Measurements from ENCODE around the gene FGFR2.

The FGFR2 gene

GRCh38 chr10:121519411-121519810, 78.8 kb downstream of the FGFR2 start:
- Mint-ChIP-seq H3K4me3 (no peak overlapping the region), H3K27ac (no peak overlapping the region), H3K36me3 (no peaks in the 10 kb centered on the region), H3K27me3 (no peaks in the 10 kb centered on the region), H3K4me1 (ENCODE audit: low read depth) (no peaks in the 10 kb centered on the region), H3K9me3 (ENCODE audit: low read depth) (peaks cover 3% of the 10 kb centered on the region)

GRCh38 chr10:121518333-121518732, 79.9 kb downstream of the FGFR2 start:
- Mint-ChIP-seq H3K4me3 (no peak overlapping the region), H3K4me1 (ENCODE audit: low read depth) (no peaks in the 10 kb centered on the region), H3K9me3 (ENCODE audit: low read depth) (peaks cover 3% of the 10 kb centered on the region), H3K27ac (no peak overlapping the region), H3K36me3 (no peaks in the 10 kb centered on the region), H3K27me3 (no peaks in the 10 kb centered on the region)

GRCh38 chr10:121516093-121516865, 82.0 kb downstream of the FGFR2 start:
- Mint-ChIP-seq H3K4me1 (ENCODE audit: low read depth) (no peaks in the 10 kb centered on the region), H3K27ac (no peak overlapping the region)

GRCh38 chr10:121514141-121514865, 83.9 kb downstream of the FGFR2 start:
- Mint-ChIP-seq H3K9me3 (ENCODE audit: low read depth) (no peaks in the 10 kb centered on the region), H3K27ac (no peak overlapping the region), H3K4me3 (no peak overlapping the region), H3K27me3 (no peaks in the 10 kb centered on the region), H3K4me1 (ENCODE audit: low read depth) (no peaks in the 10 kb centered on the region), H3K36me3 (no peaks in the 10 kb centered on the region)

More at GRCh38 chr10:121516093-121516865, 82.0 kb downstream of the FGFR2 start:
- no peak overlapping the region for H3K4me3 Mint-ChIP-seq
- H3K9me3 Mint-ChIP-seq (ENCODE audit: low read depth): no peaks in the 10 kb centered on the region
- H3K27me3 Mint-ChIP-seq: no peaks in the 10 kb centered on the region
- no peaks in the 10 kb centered on the region for H3K36me3 Mint-ChIP-seq

- Mint-ChIP-seq H3K9me3 (ENCODE audit: low read depth) (no peaks in the 10 kb centered on the region), H3K4me3 (no peak overlapping the region), H3K27ac (no peak overlapping the region), H3K27me3 (no peaks in the 10 kb centered on the region), H3K4me1 (ENCODE audit: low read depth) (no peaks in the 10 kb centered on the region), H3K36me3 (no peaks in the 10 kb centered on the region)
These were observed 86.3 kb downstream of the FGFR2 start for GRCh38 chr10:121511943-121512342.

- H3K36me3 Mint-ChIP-seq: no peaks in the 10 kb centered on the region
- no peak overlapping the region for H3K27ac Mint-ChIP-seq
- H3K4me1 Mint-ChIP-seq (ENCODE audit: low read depth): no peaks in the 10 kb centered on the region
- no peaks in the 10 kb centered on the region for H3K9me3 Mint-ChIP-seq (ENCODE audit: low read depth)
- H3K4me3 Mint-ChIP-seq: no peak overlapping the region
- no peaks in the 10 kb centered on the region for H3K27me3 Mint-ChIP-seq
These were observed 86.8 kb downstream of the FGFR2 start for GRCh38 chr10:121511460-121511859.

- Mint-ChIP-seq H3K9me3 (ENCODE audit: low read depth) (no peaks in the 10 kb centered on the region), H3K4me3 (no peak overlapping the region), H3K27me3 (no peaks in the 10 kb centered on the region), H3K4me1 (ENCODE audit: low read depth) (no peaks in the 10 kb centered on the region), H3K27ac (no peak overlapping the region), H3K36me3 (no peaks in the 10 kb centered on the region)
These were observed 88.0 kb downstream of the FGFR2 start for GRCh38 chr10:121510201-121510771.

- H3K4me1 Mint-ChIP-seq (ENCODE audit: low read depth): no peaks in the 10 kb centered on the region
- no peaks in the 10 kb centered on the region for H3K9me3 Mint-ChIP-seq (ENCODE audit: low read depth)
- H3K27me3 Mint-ChIP-seq: no peaks in the 10 kb centered on the region
- no peak overlapping the region for H3K4me3 Mint-ChIP-seq
- no peaks in the 10 kb centered on the region for H3K36me3 Mint-ChIP-seq
- H3K27ac Mint-ChIP-seq: no peak overlapping the region
These were observed 88.4 kb downstream of the FGFR2 start for GRCh38 chr10:121509796-121510195.

GRCh38 chr10:121509112-121509511, 89.1 kb downstream of the FGFR2 start:
- H3K27ac Mint-ChIP-seq: no peak overlapping the region
- H3K4me3 Mint-ChIP-seq: no peak overlapping the region
- no peaks in the 10 kb centered on the region for H3K27me3 Mint-ChIP-seq
- H3K4me1 Mint-ChIP-seq (ENCODE audit: low read depth): no peaks in the 10 kb centered on the region
- H3K9me3 Mint-ChIP-seq (ENCODE audit: low read depth): no peaks in the 10 kb centered on the region
- H3K36me3 Mint-ChIP-seq: no peaks in the 10 kb centered on the region

GRCh38 chr10:121503587-121504051, 94.6 kb downstream of the FGFR2 start:
- no peaks in the 10 kb centered on the region for H3K36me3 Mint-ChIP-seq
- no peak overlapping the region for H3K4me3 Mint-ChIP-seq
- H3K9me3 Mint-ChIP-seq (ENCODE audit: low read depth): no peaks in the 10 kb centered on the region
- H3K27ac Mint-ChIP-seq: no peak overlapping the region
- no peaks in the 10 kb centered on the region for H3K27me3 Mint-ChIP-seq
- H3K4me1 Mint-ChIP-seq (ENCODE audit: low read depth): no peaks in the 10 kb centered on the region

GRCh38 chr10:121501796-121502195, 96.4 kb downstream of the FGFR2 start:
- H3K4me3 Mint-ChIP-seq: no peak overlapping the region
- no peaks in the 10 kb centered on the region for H3K36me3 Mint-ChIP-seq
- no peaks in the 10 kb centered on the region for H3K4me1 Mint-ChIP-seq (ENCODE audit: low read depth)
- H3K27me3 Mint-ChIP-seq: no peaks in the 10 kb centered on the region
- H3K27ac Mint-ChIP-seq: no peak overlapping the region
- peaks cover 4% of the 10 kb centered on the region for H3K9me3 Mint-ChIP-seq (ENCODE audit: low read depth)

GRCh38 chr10:121500701-121501332, 97.4 kb downstream of the FGFR2 start:
- Mint-ChIP-seq H3K36me3 (no peaks in the 10 kb centered on the region), H3K27me3 (no peaks in the 10 kb centered on the region), H3K4me3 (no peak overlapping the region), H3K9me3 (ENCODE audit: low read depth) (peaks cover 4% of the 10 kb centered on the region), H3K4me1 (ENCODE audit: low read depth) (no peaks in the 10 kb centered on the region), H3K27ac (no peak overlapping the region)

GRCh38 chr10:121497513-121498470, 100.5 kb downstream of the FGFR2 start:
- no peaks in the 10 kb centered on the region for H3K4me1 Mint-ChIP-seq (ENCODE audit: low read depth)
- peaks cover 4% of the 10 kb centered on the region for H3K9me3 Mint-ChIP-seq (ENCODE audit: low read depth)
- no peaks in the 10 kb centered on the region for H3K27me3 Mint-ChIP-seq
- H3K4me3 Mint-ChIP-seq: no peak overlapping the region
- no peak overlapping the region for H3K27ac Mint-ChIP-seq
- no peaks in the 10 kb centered on the region for H3K36me3 Mint-ChIP-seq

- Mint-ChIP-seq H3K36me3 (no peaks in the 10 kb centered on the region), H3K27me3 (no peaks in the 10 kb centered on the region), H3K27ac (no peak overlapping the region), H3K4me1 (ENCODE audit: low read depth) (no peaks in the 10 kb centered on the region), H3K9me3 (ENCODE audit: low read depth) (peaks cover 4% of the 10 kb centered on the region), H3K4me3 (no peak overlapping the region)
These were observed 102.5 kb downstream of the FGFR2 start for GRCh38 chr10:121495719-121496118.

All from activated naive CD8-positive, alpha-beta T cell (primary cell).